ENCODE measurements around the gene MZB1. TPM values are rescaled to one million over a fixed set of nuclear protein-coding genes. Genes with fewer than 3 reads are reported as not detected.
A peak's percentile ranks its signal among the peaks of the same experiment; 100 is the strongest.

MZB1 gene
- 10 to 100 TPM; 10.6 to 13.2 TPM for total RNA-seq

GRCh38 chr5:139389701-139390638, at the start of gene MZB1:
MZB1 (minus strand) TSS chr5:139389913; CDS start chr5:139389856, 57 bp downstream.
- Histone ChIP-seq H3K4me3 (peak within 1 kb of the TSS; percentile 43), H3K27me3 (peaks cover 6% of the 10 kb centered on the region), H3K27ac (peak within 1 kb of the TSS; percentile 83), H3K36me3 (no peaks in the 10 kb centered on the region), H3K9me3 (no peaks in the 10 kb centered on the region), H3K4me1 (peaks cover 19% of the 10 kb centered on the region), H3K9ac (ENCODE audit: low read depth in 2 of 2, low read length in 2 of 2) (peak within 1 kb of the TSS; percentile 62 to 69)
- TF ChIP-seq CTCF (IDR thresholded peaks at IDR 0.05), result no peak
- intact Hi-C loops (cut with DNase I), result loop anchor here (5.0 to 10.0 kb wide), 2 partner anchors 48 to 95 kb away; partner anchors contain the start of genes MATR3 and PAIP2
- DNase-seq, result no peak

GRCh38 chr5:139439013-139439903, 49.5 kb upstream of the MZB1 start, which contains the start of gene DNAJC18:
DNAJC18 (minus strand) TSS chr5:139439525; CDS start chr5:139439445, 80 bp downstream.
- peak within 1 kb of the TSS; percentile 87 for H3K4me3 ChIP-seq
- no peaks in the 10 kb centered on the region for H3K9me3 ChIP-seq
- H3K27ac ChIP-seq, result peak within 1 kb of the TSS; percentile 92
- H3K27me3 ChIP-seq, result no peaks in the 10 kb centered on the region
- intact Hi-C loops (cut with DNase I), result no loop called here
- no peaks in the 10 kb centered on the region for H3K4me1 ChIP-seq
- DNase-seq, result peak; percentile 95
- peak within 1 kb of the TSS; percentile 81 to 88 for H3K9ac ChIP-seq (ENCODE audit: low read depth in 2 of 2, low read length in 2 of 2)
- no peaks in the 10 kb centered on the region for H3K36me3 ChIP-seq
- no peak for TF ChIP-seq CTCF (IDR thresholded peaks at IDR 0.05)

GRCh38 chr5:139438707-139439012, 48.9 kb upstream of the MZB1 start:
- Histone ChIP-seq H3K9me3 (no peaks in the 10 kb centered on the region), H3K9ac (ENCODE audit: low read depth in 2 of 2, low read length in 2 of 2) (peak overlapping the region; percentile 81 to 88), H3K4me1 (no peaks in the 10 kb centered on the region), H3K27me3 (no peaks in the 10 kb centered on the region), H3K27ac (peak overlapping the region; percentile 92), H3K4me3 (peak overlapping the region; percentile 87), H3K36me3 (no peaks in the 10 kb centered on the region)
- DNase-seq, result no peak
- intact Hi-C loops (cut with DNase I), result no loop called here
- no peak for TF ChIP-seq CTCF (IDR thresholded peaks at IDR 0.05)

- intact Hi-C loops (cut with DNase I), result no loop called here
- H3K4me1 ChIP-seq, result no peaks in the 10 kb centered on the region
- DNase-seq, result no peak
- no peaks in the 10 kb centered on the region for H3K9me3 ChIP-seq
- no peak for TF ChIP-seq CTCF (IDR thresholded peaks at IDR 0.05)
- no peaks in the 10 kb centered on the region for H3K27me3 ChIP-seq
- no peaks in the 10 kb centered on the region for H3K36me3 ChIP-seq
- no peak overlapping the region for H3K27ac ChIP-seq
- H3K9ac ChIP-seq (ENCODE audit: low read depth in 2 of 2, low read length in 2 of 2), result no peak overlapping the region
- H3K4me3 ChIP-seq, result no peak overlapping the region
These were observed 46.0 kb upstream of the MZB1 start for GRCh38 chr5:139435676-139436075.

GRCh38 chr5:139431706-139432105, 42.0 kb upstream of the MZB1 start:
- no peaks in the 10 kb centered on the region for H3K27me3 ChIP-seq
- no peak for TF ChIP-seq CTCF (IDR thresholded peaks at IDR 0.05)
- H3K27ac ChIP-seq, result no peak overlapping the region
- H3K4me3 ChIP-seq, result no peak overlapping the region
- no peaks in the 10 kb centered on the region for H3K4me1 ChIP-seq
- intact Hi-C loops (cut with DNase I), result no loop called here
- DNase-seq, result no peak
- no peaks in the 10 kb centered on the region for H3K36me3 ChIP-seq
- no peaks in the 10 kb centered on the region for H3K9me3 ChIP-seq
- no peak overlapping the region for H3K9ac ChIP-seq (ENCODE audit: low read depth in 2 of 2, low read length in 2 of 2)
